K562 (cell line): ENCODE measurements around the gene MLH3. TPM values are rescaled to one million over a fixed set of nuclear protein-coding genes. Genes with fewer than 3 reads are reported as not detected.

ENCODE experiments used
- ARID2 ChIP-seq: fragments of 450-650 bp; IDR thresholded peaks from 2 replicates; pipeline ENCODE4 v1.6.1; 2017; ENCODE audit warnings: antibody characterized with exemption, mild to moderate bottlenecking
- BRD9 ChIP-seq: fragments of 450-650 bp; IDR thresholded peaks from 2 replicates; pipeline ENCODE4 v1.6.1; 2018; ENCODE audit warnings: low read depth; ENCODE audit not compliant: partially characterized antibody
- CBX3 ChIP-seq, 2 experiments: IDR thresholded peaks; 1 replicate in 1 of 2; 2 replicates in 1 of 2; pipeline ENCODE4 v1.6.1; 2012; ENCODE audit warnings: inconsistent platforms in 2 of 2, low read length in 2 of 2, borderline replicate concordance in 1 of 2, control low read depth in 1 of 2
- DIDO1 ChIP-seq: fragments of 450-650 bp; IDR thresholded peaks from 2 replicates; pipeline ENCODE4 v1.6.1; 2016; ENCODE audit warnings: low read depth, missing biosample characterization, missing genetic modification characterization
- ELF1 ChIP-seq: fragments of 200-800 bp; sonication (Bioruptor generic); IDR thresholded peaks from 2 replicates; pipeline ENCODE4 v1.6.1; 2016; ENCODE audit warnings: missing genetic modification characterization, missing compliant biosample characterization
- FOSL1 ChIP-seq: fragments of 200-800 bp; sonication (Bioruptor generic); conservative IDR thresholded peaks from 2 replicates; pipeline ENCODE4 v1.6.1; 2016; ENCODE audit warnings: missing genetic modification characterization, missing compliant biosample characterization
- GABPB1 ChIP-seq: sonication (generic); formaldehyde crosslinking; IDR thresholded peaks from 2 replicates; pipeline ENCODE4 v1.8.0; 2022; ENCODE audit warnings: mild to moderate bottlenecking, missing genetic modification reagents
- GATAD2B ChIP-seq: fragments of 450-650 bp; IDR thresholded peaks from 2 replicates; pipeline ENCODE4 v1.6.1; 2017; ENCODE audit warnings: mild to moderate bottlenecking, borderline replicate concordance
- GTF2B ChIP-seq: IDR thresholded peaks from 2 replicates; pipeline ENCODE4 v1.6.1; 2011; ENCODE audit not compliant: insufficient read length; ENCODE audit errors: extremely low read depth
- HDAC2 ChIP-seq: fragments of 450-650 bp; IDR thresholded peaks from 2 replicates; pipeline ENCODE4 v1.6.1; 2016; ENCODE audit warnings: mild to moderate bottlenecking
- HNRNPLL ChIP-seq: fragments of 200-400 bp; formaldehyde crosslinking; IDR thresholded peaks from 2 replicates; pipeline ENCODE4 v1.6.1; 2017; ENCODE audit warnings: low read length, low read depth, mild to moderate bottlenecking; ENCODE audit not compliant: poor library complexity, severe bottlenecking
- MED1 ChIP-seq: sonication (generic); formaldehyde crosslinking; IDR thresholded peaks from 2 replicates; pipeline ENCODE4 v1.8.1; 2023; ENCODE audit warnings: missing genetic modification reagents, borderline replicate concordance
- MLLT1 ChIP-seq, 2 experiments: fragments of 450-650 bp; IDR thresholded peaks; 2 replicates each; pipeline ENCODE4 v1.6.1; 2016
- NFE2 ChIP-seq: IDR thresholded peaks from 2 replicates; pipeline ENCODE4 v1.6.1; 2014; ENCODE audit warnings: antibody characterized with exemption, low read depth
- POLR2B ChIP-seq: fragments of 450-650 bp; IDR thresholded peaks from 2 replicates; pipeline ENCODE4 v1.6.1; 2018; ENCODE audit warnings: low read depth; ENCODE audit not compliant: partially characterized antibody
- PPARD ChIP-seq: fragments of 250-450 bp; sonication (Bioruptor Pico); IDR thresholded peaks from 2 replicates; pipeline ENCODE4 v1.8.0; 2022; ENCODE audit warnings: inconsistent platforms, mild to moderate bottlenecking, moderate library complexity
- RB1 ChIP-seq: fragments of 450-650 bp; IDR thresholded peaks from 2 replicates; pipeline ENCODE4 v1.6.1; 2017; ENCODE audit warnings: low read depth, mild to moderate bottlenecking
- SMC3 ChIP-seq: conservative IDR thresholded peaks from 2 replicates; pipeline ENCODE4 v1.6.1; 2011; ENCODE audit warnings: low read depth, low read length, improper control_type of control experiment; ENCODE audit not compliant: insufficient read depth
- TAF9B ChIP-seq: fragments of 450-650 bp; IDR thresholded peaks from 2 replicates; pipeline ENCODE4 v1.6.1; 2018; ENCODE audit warnings: mild to moderate bottlenecking; ENCODE audit not compliant: partially characterized antibody
- TEAD4 ChIP-seq, 2 experiments: sonication (generic) in 1 of 2; formaldehyde crosslinking in 1 of 2; IDR thresholded peaks; 2 replicates each; pipeline versions ENCODE4 v1.6.1 to v1.8.0; 2012 to 2022; ENCODE audit warnings: borderline replicate concordance in 1 of 2, inconsistent platforms in 1 of 2, low read length in 1 of 2, mild to moderate bottlenecking in 1 of 2, missing genetic modification reagents in 1 of 2
- TRIM24 ChIP-seq, 2 experiments: fragments of 450-650 bp; IDR thresholded peaks; 2 replicates each; pipeline ENCODE4 v1.6.1; 2016
- XRCC4 ChIP-seq: IDR thresholded peaks from one replicate; pipeline ENCODE4 v1.6.1; 2011; ENCODE audit not compliant: insufficient read depth, insufficient read length; ENCODE audit errors: extremely low read depth
- ZNF184 ChIP-seq: sonication (generic); formaldehyde crosslinking; IDR thresholded peaks from 2 replicates; pipeline ENCODE4 v1.5.0; 2020; ENCODE audit warnings: missing genetic modification reagents
- ZNF431 ChIP-seq: sonication (generic); formaldehyde crosslinking; IDR thresholded peaks from 2 replicates; pipeline ENCODE4 v1.8.0; 2022; ENCODE audit warnings: mild to moderate bottlenecking, missing genetic modification reagents
- ZNF592 ChIP-seq: fragments of 450-650 bp; IDR thresholded peaks from 2 replicates; pipeline ENCODE4 v1.6.1; 2017; ENCODE audit warnings: antibody characterized with exemption, mild to moderate bottlenecking
- polyA plus RNA-seq, 8 experiments: library from polyadenylated mRNA; depleted of rRNA in 4 of 8; stranded (reverse) in 5 of 8; unstranded in 3 of 8; fragments of >200 nt; fragmentation: Nextera tagmentation in 2 of 8; fragmentation: Illumina TruSeq in 1 of 8; extraction: Ambion mirVana in 2 of 8; extraction: Trizol in 1 of 8; gene quantifications; 2 replicates each; pipeline versions ENCODE4 v1.2.1 to v1.2.3, GENCODE V29; 2011 to 2014; ENCODE audit warnings: inconsistent platforms in 1 of 8, missing spikeins in 1 of 8
- total RNA-seq, 7 experiments: library from RNA; depleted of rRNA in 6 of 7; stranded (reverse); fragments of >200 nt in 6 of 7; fragmentation: Illumina TruSeq in 2 of 7; extraction: Trizol in 2 of 7; gene quantifications; 2 replicates each; pipeline versions ENCODE4 v1.2.1 to v1.2.3, GENCODE V29; 2011 to 2021; ENCODE audit warnings: low replicate concordance in 1 of 7

MLH3 gene
- total and polyA plus RNA-seq, 9 of the 15 experiments (the other 6 are each of a cell fraction or from before 2014, with no cell fraction given) = 5.9 to 15.3 (median 10.7) TPM

GRCh38 chr14:75025082-75025481 is 26.2 kb downstream of the MLH3 start (continued):
- TF ChIP-seq MLLT1 (IDR thresholded peaks at IDR 0.05) (no peak), MED1 (CRISPR knock-in tag) (no peak), BRD9 (no peak), TEAD4 (IDR thresholded peaks at IDR 0.05; ENCODE audit: low read length) (peak; percentile 21; the same call in 1 of the 2 replicates), TEAD4 (CRISPR knock-in tag; IDR thresholded peaks at IDR 0.05; ENCODE audit: borderline replicate concordance) (no peak), GATAD2B (no peak), TRIM24 (IDR thresholded peaks at IDR 0.05) (peak; percentile 35 to 63; a peak in 1 of 4 replicates), CBX3 (IDR thresholded peaks at IDR 0.05; ENCODE audit: borderline replicate concordance in 1 of 2, low read length in 2 of 2) (no peak; a peak in 1 of 3 replicates), NFE2 (peak; percentile 56), GTF2B (no peak), ZNF431 (no peak), POLR2B (peak; percentile 28), RB1 (no peak), TAF9B (no peak), GABPB1 (CRISPR knock-in tag) (peak; percentile 49; the same call in 1 of the 2 replicates), ZNF592 (peak; percentile 78; the same call in 1 of the 2 replicates), DIDO1 (tag) (no peak), HDAC2 (peak; percentile 70), HNRNPLL (no peak), SMC3 (no peak), PPARD (CRISPR knock-in tag) (no peak), ELF1 (tag) (0 out of 2 replicates have a peak, but pooled peaks have one; percentile 29), ARID2 (0 out of 2 replicates have a peak, but pooled peaks have one; percentile 24), FOSL1 (tag) (peak; percentile 89), XRCC4 (no peak), ZNF184 (CRISPR knock-in tag) (no peak)
